ENCODE measurements around the gene CLC. TPM values are rescaled to one million over a fixed set of nuclear protein-coding genes. Genes with fewer than 3 reads are reported as not detected.

CLC gene
- total and polyA plus RNA-seq, 2 of the 8 experiments (the other 6 are each of a cell fraction or from before 2014, with no cell fraction given), result 6.4 to 12.4 TPM

- no peaks in the 10 kb centered on the region for H3K36me3 ChIP-seq (ENCODE audit: control insufficient read depth in 2 of 4, insufficient read depth in 4 of 4, low read length in 3 of 4)
- CTCF ChIA-PET (ENCODE audit: partially characterized antibody), result interaction anchor here (0.7 kb wide), 1 partner anchor 1245 kb away, joined by 3 read pairs; no protein-coding TSS in a partner anchor
- no peak overlapping the region for H3K9ac ChIP-seq (replicated peaks in 1 of 4; ENCODE audit: extremely low read depth in 1 of 4, low read depth in 3 of 4, low read length in 3 of 4)
- H2AK5ac ChIP-seq (ENCODE audit: low read depth, low read length), result no peak overlapping the region
- no peak overlapping the region for H3K4ac ChIP-seq (replicated peaks; ENCODE audit: insufficient read length, low read depth, low read length)
- H3K79me2 ChIP-seq (ENCODE audit: control insufficient read depth in 1 of 2, insufficient read depth in 2 of 2, low read length in 2 of 2), result no peaks in the 10 kb centered on the region
- no peak overlapping the region for H3K23ac ChIP-seq (ENCODE audit: insufficient read length)
- no peaks in the 10 kb centered on the region for H3K27me3 ChIP-seq (replicated peaks in 1 of 4; ENCODE audit: control insufficient read depth in 3 of 4, extremely low read depth in 1 of 4, insufficient read depth in 3 of 4, low read length in 3 of 4)
- H3K79me1 ChIP-seq (ENCODE audit: low read depth, low read length), result no peaks in the 10 kb centered on the region
- no peak overlapping the region for H3K56ac ChIP-seq (replicated peaks; ENCODE audit: insufficient read length, low read depth, low read length)
- H3K27ac ChIP-seq (ENCODE audit: low read depth, low read length), result no peak overlapping the region
- POLR2A ChIA-PET (ENCODE audit: partially characterized antibody), result interaction anchor here (0.6 kb wide), 1 partner anchor 956 kb away, joined by 3 read pairs; no protein-coding TSS in a partner anchor
- H3K18ac ChIP-seq (ENCODE audit: extremely low read depth, low read length), result no peak overlapping the region
- H2BK120ac ChIP-seq (replicated peaks; ENCODE audit: low read depth, low read length), result no peak overlapping the region
- no peaks in the 10 kb centered on the region for H3K4me1 ChIP-seq (replicated peaks in 1 of 4; ENCODE audit: control insufficient read depth in 3 of 4, insufficient read depth in 4 of 4, low read length in 3 of 4)
- WGBS, 2 experiments (ENCODE audit: extremely low coverage in 1 of 2, insufficient coverage in 1 of 2, insufficient read length in 1 of 2, insufficient replicate concordance in 2 of 2, low coverage in 1 of 2, low lambda C conversion rate in 2 of 2, missing lambda C conversion rate in 1 of 2), result 90% methylated on average over 8 of the region's 8 CpGs; no CpG with 5 or more reads in 1 of the 2 experiments
- DNase-seq (ENCODE audit: low read depth in 1 of 2, low spot score in 2 of 2) (no peak), FAIRE-seq (no peak)
- H3K4me3 ChIP-seq (ENCODE audit: extremely low read depth in 1 of 4, insufficient read depth in 2 of 4, low read depth in 3 of 4, low read length in 4 of 4), result no peak overlapping the region
- H4K20me1 ChIP-seq (replicated peaks in 1 of 2; ENCODE audit: control insufficient read depth in 1 of 2, insufficient read depth in 2 of 2, low read length in 2 of 2), result no peaks in the 10 kb centered on the region
- H4K91ac ChIP-seq (replicated peaks; ENCODE audit: insufficient read length, low read length), result no peak overlapping the region
- no peak overlapping the region for H2BK20ac ChIP-seq (ENCODE audit: low read length)
- H4K8ac ChIP-seq (ENCODE audit: extremely low read depth, insufficient read depth, low read length), result no peak overlapping the region
- no peaks in the 10 kb centered on the region for H3K23me2 ChIP-seq (ENCODE audit: low read depth, low read length)
- H2AFZ ChIP-seq (ENCODE audit: low read length), result no peak overlapping the region
- H4K5ac ChIP-seq (ENCODE audit: insufficient read length, low read depth, low read length), result no peak overlapping the region
- no peak overlapping the region for H2BK5ac ChIP-seq (ENCODE audit: low read depth, low read length)
- H2BK12ac ChIP-seq (ENCODE audit: low read depth, low read length), result no peak overlapping the region
- H3K14ac ChIP-seq (ENCODE audit: insufficient read length), result no peak overlapping the region
- no peak overlapping the region for H2BK15ac ChIP-seq (ENCODE audit: low read length)
- H3K4me2 ChIP-seq (ENCODE audit: insufficient read depth in 1 of 2, low read depth in 2 of 2, low read length in 2 of 2), result no peak overlapping the region
- H3K9me3 ChIP-seq (ENCODE audit: insufficient read depth in 2 of 2, low read depth in 1 of 2, low read length in 1 of 2), result no peaks in the 10 kb centered on the region
- no peak for TF ChIP-seq RXRA (IDR thresholded peaks at IDR 0.05; ENCODE audit: insufficient read depth, low read depth, low read length)
- TF ChIP-seq NRF1 (IDR thresholded peaks at IDR 0.05; ENCODE audit: low read depth, low read length), result no peak
- no peak for TF ChIP-seq CTCF (IDR thresholded peaks at IDR 0.05; ENCODE audit: control extremely low read depth in 1 of 3, insufficient read depth in 1 of 3, low read depth in 1 of 3, low read length in 3 of 3)
- TF ChIP-seq TAF1 (IDR thresholded peaks at IDR 0.05; ENCODE audit: low read depth, low read length), result no peak
- no peak for TF ChIP-seq GTF2F1 (IDR thresholded peaks at IDR 0.05; ENCODE audit: borderline replicate concordance, low read depth, low read length)
- TF ChIP-seq CREB1 (IDR thresholded peaks at IDR 0.05), result no peak
- no peak for TF ChIP-seq CBX8 (IDR thresholded peaks at IDR 0.05; ENCODE audit: borderline replicate concordance, low read depth, low read length)
- TF ChIP-seq EGR1 (IDR thresholded peaks at IDR 0.05; ENCODE audit: borderline replicate concordance, low read depth, low read length), result no peak
- no peak for TF ChIP-seq RNF2 (IDR thresholded peaks at IDR 0.05; ENCODE audit: borderline replicate concordance, low read depth, low read length, missing control alignments, poor library complexity, severe bottlenecking)
- no peak for TF ChIP-seq SIN3A (conservative IDR thresholded peaks at IDR 0.05 in 1 of 2, IDR thresholded peaks at IDR 0.05 in 1 of 2; ENCODE audit: low read depth in 1 of 2, low read length in 2 of 2)
These were observed 32.1 kb downstream of the CLC start for GRCh38 chr19:39705578-39706188.
